K562 (cell line): ENCODE results near the gene GNAT1. TPM values are rescaled to one million over a fixed set of nuclear protein-coding genes. Genes with fewer than 3 reads are reported as not detected.

ENCODE experiments used
- ATAC-seq: fragments of 200-7000 bp; cut with Tn5 transposase; 3 replicates; pipeline ENCODE4 v1.9.1; 2020; ENCODE audit warnings: moderate library complexity
- BruUV-seq: library from RNA; stranded (reverse); fragments of 400-500 nt; replicated peaks from 2 replicates; lab custom pipeline; 2021; lab: Mats Ljungman, UMichigan
- CTCF ChIA-PET: fragments of 300-600 bp; formaldehyde crosslinking; extraction: SDS; loops from one replicate; lab custom pipeline; 2021; ENCODE audit warnings: low intra/inter-chr PET ratio; lab: Yijun Ruan, JAX
- POLR2A ChIA-PET: fragments of 300-600, 350-650 bp; sonication (Branson Sonifier 250); formaldehyde crosslinking; extraction: SDS; loops from one replicate; lab custom pipeline; 2021; ENCODE audit warnings: antibody characterized with exemption, inconsistent platforms; lab: Yijun Ruan, JAX
- DNase-seq, 4 experiments: peaks; one replicate each; pipeline versions ENCODE4 v3.0.0 to v3.0.0-alpha.2; 2011 to 2018; ENCODE audit warnings: low spot score in 3 of 4, mixed read lengths in 3 of 4; ENCODE audit errors: extremely low read depth in 1 of 4
- FAIRE-seq: peaks from 2 replicates; lab custom pipeline; 2011; peaks lifted over from hg19 to GRCh38; lab: Jason Lieb, UNC
- H2AFZ ChIP-seq: 2 replicates; pipeline ENCODE4 v1.6.0; 2011; ENCODE audit warnings: low read depth, low read length, control low read depth, inconsistent platforms
- H3K27ac ChIP-seq: fragments of 200-600 bp; 3 replicates; pipeline ENCODE4 v1.8.0; 2011; ENCODE audit warnings: low read depth, mild to moderate bottlenecking, control low read depth, inconsistent platforms, low read length, moderate library complexity, mixed read lengths; ENCODE audit errors: extremely low read depth
- H3K27me3 ChIP-seq, 2 experiments: fragments of 300-600 bp in 1 of 2; 2 replicates in 1 of 2; 3 replicates in 1 of 2; pipeline versions ENCODE4 v1.6.0 to v1.8.0; 2011; ENCODE audit warnings: inconsistent platforms in 2 of 2, low read length in 2 of 2, mild to moderate bottlenecking in 1 of 2, mixed read lengths in 1 of 2, moderate library complexity in 1 of 2; ENCODE audit not compliant: control insufficient read depth in 2 of 2, insufficient read depth in 2 of 2
- H3K36me3 ChIP-seq: fragments of 300-600 bp; 3 replicates; pipeline ENCODE4 v1.8.0; 2011; ENCODE audit warnings: mild to moderate bottlenecking, low read length, inconsistent platforms; ENCODE audit not compliant: control insufficient read depth, insufficient read depth
- H3K4me1 ChIP-seq, 2 experiments: fragments of 200-600 bp in 1 of 2; replicated peaks in 1 of 2; 2 replicates in 1 of 2; 3 replicates in 1 of 2; pipeline versions ENCODE4 v1.5.1 to v1.8.0; 2011; ENCODE audit warnings: inconsistent platforms in 2 of 2, low read length in 2 of 2, mild to moderate bottlenecking in 1 of 2, mixed read lengths in 1 of 2, moderate library complexity in 1 of 2; ENCODE audit not compliant: control insufficient read depth in 2 of 2, insufficient read depth in 2 of 2
- H3K4me2 ChIP-seq: 2 replicates; pipeline ENCODE4 v1.6.1; 2011; ENCODE audit warnings: low read length, control low read depth, inconsistent platforms, mixed read lengths; ENCODE audit not compliant: insufficient read depth
- H3K4me3 ChIP-seq: fragments of 200-600 bp; sonication (generic), shearing (Covaris generic); 2 replicates; pipeline ENCODE4 v1.5.1; 2016; ENCODE audit warnings: control low read depth, inconsistent platforms
- H3K79me2 ChIP-seq: fragments of 200-600 bp; 3 replicates; pipeline ENCODE4 v1.8.0; 2011; ENCODE audit warnings: low read length, inconsistent platforms; ENCODE audit not compliant: control insufficient read depth, insufficient read depth
- H3K9ac ChIP-seq, 2 experiments: 2 replicates each; pipeline versions ENCODE4 v1.6.0 to v1.6.1; 2011; ENCODE audit warnings: low read depth in 2 of 2, low read length in 2 of 2, control low read depth in 1 of 2, inconsistent platforms in 1 of 2, mild to moderate bottlenecking in 1 of 2, mixed read lengths in 1 of 2; ENCODE audit not compliant: insufficient read depth in 1 of 2
- H3K9me1 ChIP-seq: one replicate; pipeline ENCODE4 v1.6.0; 2011; ENCODE audit warnings: inconsistent platforms, mild to moderate bottlenecking, low read length, moderate library complexity; ENCODE audit not compliant: control insufficient read depth, insufficient read depth
- H3K9me3 ChIP-seq: replicated peaks from 2 replicates; pipeline ENCODE4 v1.5.1; 2011; ENCODE audit warnings: low read depth, low read length, inconsistent platforms; ENCODE audit not compliant: control insufficient read depth, insufficient read depth
- H4K20me1 ChIP-seq: replicated peaks from 2 replicates; pipeline ENCODE4 v1.6.1; 2011; ENCODE audit warnings: low read length, inconsistent platforms, mixed read lengths; ENCODE audit not compliant: control insufficient read depth, insufficient read depth
- RBM25 ChIP-seq: fragments of 200-400 bp; formaldehyde crosslinking; IDR thresholded peaks from 2 replicates; pipeline ENCODE4 v1.6.1; 2018; ENCODE audit warnings: low read length, low read depth, moderate library complexity; ENCODE audit not compliant: severe bottlenecking
- SMARCE1 ChIP-seq: fragments of 450-650 bp; IDR thresholded peaks from 2 replicates; pipeline ENCODE4 v1.7.1; 2016; ENCODE audit warnings: mild to moderate bottlenecking
- WGBS: fragments of 100-300 bp; shearing (Covaris generic); methylation state at CpG from one replicate; pipeline ENCODE4 v1.1.6; 2016; ENCODE audit warnings: low coverage, mixed read lengths; ENCODE audit not compliant: insufficient coverage; ENCODE audit errors: missing lambda C conversion rate; 5-methylcytosine and 5-hydroxymethylcytosine counted together
- in situ Hi-C: fragments of 300-500 bp; cut with MboI; formaldehyde crosslinking; loops from 4 replicates; pipeline ENCODE4 v1.15.0; 2018; ENCODE audit warnings: inconsistent platforms, mixed read lengths
- intact Hi-C: fragments of 100-400 bp; cut with micrococcal nuclease; formaldehyde crosslinking; loops from 2 replicates; pipeline ENCODE4 v1.14.2; 2022
- polyA plus RNA-seq, 8 experiments: library from polyadenylated mRNA; depleted of rRNA in 4 of 8; stranded (reverse) in 5 of 8; unstranded in 3 of 8; fragments of >200 nt; fragmentation: Nextera tagmentation in 2 of 8; fragmentation: Illumina TruSeq in 1 of 8; extraction: Ambion mirVana in 2 of 8; extraction: Trizol in 1 of 8; gene quantifications; 2 replicates each; pipeline versions ENCODE4 v1.2.1 to v1.2.3, GENCODE V29; 2011 to 2014; ENCODE audit warnings: inconsistent platforms in 1 of 8, missing spikeins in 1 of 8
- total RNA-seq, 7 experiments: library from RNA; depleted of rRNA in 6 of 7; stranded (reverse); fragments of >200 nt in 6 of 7; fragmentation: Illumina TruSeq in 2 of 7; extraction: Trizol in 2 of 7; gene quantifications; 2 replicates each; pipeline versions ENCODE4 v1.2.1 to v1.2.3, GENCODE V29; 2011 to 2021; ENCODE audit warnings: low replicate concordance in 1 of 7
- TF ChIP-seq, protein P1 (sequence below): fragments of 450-650 bp; IDR thresholded peaks from 2 replicates; pipeline ENCODE4 v1.6.1; 2016
- TF ChIP-seq, protein P2 (sequence below): fragments of 250-450 bp; sonication (Bioruptor Pico); IDR thresholded peaks from 2 replicates; pipeline ENCODE4 v1.4.0; 2020; ENCODE audit warnings: mild to moderate bottlenecking

The GNAT1 gene
- total and polyA plus RNA-seq, 9 of the 15 experiments (the other 6 are each of a cell fraction or from before 2014, with no cell fraction given): not detected

DNA sequence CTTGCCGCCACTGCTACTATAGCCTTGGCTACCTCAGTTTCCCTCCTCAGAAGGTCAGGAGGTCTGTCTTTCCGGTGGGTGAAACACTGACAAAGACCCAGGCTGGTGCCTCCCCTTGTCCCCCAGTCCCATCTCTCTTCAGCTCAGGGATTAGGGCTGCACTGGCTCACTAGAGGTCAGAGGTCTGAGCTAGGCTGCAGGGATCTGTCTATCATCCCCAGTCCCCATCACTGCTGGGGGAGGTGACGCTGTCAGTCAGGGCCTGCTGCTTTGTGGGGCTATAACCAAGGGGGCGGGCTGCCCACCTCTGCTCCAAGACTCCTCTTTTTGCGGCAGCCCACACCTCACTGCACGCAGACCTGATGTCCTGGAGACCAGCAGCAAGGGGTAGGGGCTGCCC lies 22.6 kb upstream of the GNAT1 start:
- Histone ChIP-seq H3K9ac (peak overlapping the region in 1 of 2 experiments; percentile 9; a peak in 1 of 4 replicates), H3K9me3 (no peaks in the 10 kb centered on the region), H3K27ac (no peak overlapping the region), H3K9me1 (no peaks in the 10 kb centered on the region), H4K20me1 (no peaks in the 10 kb centered on the region), H3K4me2 (no peak overlapping the region), H3K79me2 (no peaks in the 10 kb centered on the region), H2AFZ (no peak overlapping the region), H3K27me3 (no peaks in the 10 kb centered on the region), H3K36me3 (no peaks in the 10 kb centered on the region), H3K4me3 (no peak overlapping the region), H3K4me1 (peaks cover 0 to 36% of the 10 kb centered on the region in 2 experiments; a peak in 3 of 5 replicates)
- DNase-seq (no peak), FAIRE-seq (no peak), ATAC-seq (no peak)
- in situ Hi-C loops (no loop called here), intact Hi-C loops (no loop called here)
- ChIA-PET CTCF (no interaction called here), POLR2A (no interaction called here)
- TF ChIP-seq SMARCE1: no peak
- TF ChIP-seq, protein P1, sequence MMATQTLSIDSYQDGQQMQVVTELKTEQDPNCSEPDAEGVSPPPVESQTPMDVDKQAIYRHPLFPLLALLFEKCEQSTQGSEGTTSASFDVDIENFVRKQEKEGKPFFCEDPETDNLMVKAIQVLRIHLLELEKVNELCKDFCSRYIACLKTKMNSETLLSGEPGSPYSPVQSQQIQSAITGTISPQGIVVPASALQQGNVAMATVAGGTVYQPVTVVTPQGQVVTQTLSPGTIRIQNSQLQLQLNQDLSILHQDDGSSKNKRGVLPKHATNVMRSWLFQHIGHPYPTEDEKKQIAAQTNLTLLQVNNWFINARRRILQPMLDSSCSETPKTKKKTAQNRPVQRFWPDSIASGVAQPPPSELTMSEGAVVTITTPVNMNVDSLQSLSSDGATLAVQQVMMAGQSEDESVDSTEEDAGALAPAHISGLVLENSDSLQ: peak; percentile 63; the same call in 1 of the 2 replicates
- no TSS peak for BruUV-seq
- WGBS: 70% methylated on average over 2 of the region's 6 CpGs

DNA sequence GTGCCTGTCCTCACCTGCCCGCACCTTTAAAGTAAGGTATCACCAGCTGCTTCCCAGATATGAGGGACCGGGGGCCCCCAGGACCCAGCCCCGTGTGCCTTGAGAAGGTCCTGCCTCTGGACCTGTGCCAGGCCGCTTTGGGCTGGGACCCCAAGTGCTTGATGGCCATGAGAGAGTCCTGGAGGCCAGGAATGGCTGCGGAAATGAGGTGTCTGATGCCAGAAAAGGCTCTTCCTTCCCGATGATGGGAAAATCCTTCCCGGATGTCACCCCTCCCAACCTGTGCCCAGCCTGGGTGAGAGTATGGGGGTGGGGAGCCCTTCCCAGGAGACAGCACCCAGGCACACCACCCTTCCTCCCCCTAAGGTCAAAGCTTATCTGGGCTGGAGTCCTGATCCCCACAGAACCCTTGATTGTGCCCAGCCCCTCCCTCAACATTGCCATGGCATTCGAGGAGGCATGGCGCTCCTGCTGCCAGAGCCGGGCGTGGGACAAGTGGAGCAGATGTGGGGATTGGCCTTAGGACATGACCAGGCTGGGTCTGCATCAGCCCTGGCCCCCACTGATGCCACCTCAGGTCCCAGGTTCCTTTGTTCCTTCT lies 22.1 kb upstream of the GNAT1 start:
- TF ChIP-seq, protein P2, sequence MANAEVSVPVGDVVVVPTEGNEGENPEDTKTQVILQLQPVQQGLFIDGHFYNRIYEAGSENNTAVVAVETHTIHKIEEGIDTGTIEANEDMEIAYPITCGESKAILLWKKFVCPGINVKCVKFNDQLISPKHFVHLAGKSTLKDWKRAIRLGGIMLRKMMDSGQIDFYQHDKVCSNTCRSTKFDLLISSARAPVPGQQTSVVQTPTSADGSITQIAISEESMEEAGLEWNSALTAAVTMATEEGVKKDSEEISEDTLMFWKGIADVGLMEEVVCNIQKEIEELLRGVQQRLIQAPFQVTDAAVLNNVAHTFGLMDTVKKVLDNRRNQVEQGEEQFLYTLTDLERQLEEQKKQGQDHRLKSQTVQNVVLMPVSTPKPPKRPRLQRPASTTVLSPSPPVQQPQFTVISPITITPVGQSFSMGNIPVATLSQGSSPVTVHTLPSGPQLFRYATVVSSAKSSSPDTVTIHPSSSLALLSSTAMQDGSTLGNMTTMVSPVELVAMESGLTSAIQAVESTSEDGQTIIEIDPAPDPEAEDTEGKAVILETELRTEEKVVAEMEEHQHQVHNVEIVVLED (CRISPR knock-in tag): no peak
- no peak for TF ChIP-seq RBM25
- TF ChIP-seq, all 486 proteins: peak for 0
- ATAC-seq (no peak), DNase-seq (no peak), FAIRE-seq (no peak)
- Histone ChIP-seq H3K27me3 (no peaks in the 10 kb centered on the region), H3K4me1 (peaks cover 0 to 38% of the 10 kb centered on the region in 2 experiments; a peak in 3 of 5 replicates), H2AFZ (no peak overlapping the region), H3K4me2 (no peak overlapping the region), H3K36me3 (no peaks in the 10 kb centered on the region), H4K20me1 (no peaks in the 10 kb centered on the region), H3K9me1 (no peaks in the 10 kb centered on the region), H3K27ac (no peak overlapping the region), H3K79me2 (no peaks in the 10 kb centered on the region), H3K4me3 (no peak overlapping the region), H3K9ac (no peak overlapping the region; a peak in 1 of 4 replicates), H3K9me3 (no peaks in the 10 kb centered on the region)
- in situ Hi-C loops: no loop called here
- 40% methylated on average over 3 of the region's 11 CpGs for WGBS
- intact Hi-C loops: no loop called here
- ChIA-PET POLR2A (interaction anchor here (0.9 kb wide), 1 partner anchor 19 kb away, joined by 3 read pairs; no protein-coding TSS in a partner anchor), CTCF (no interaction called here)
- no TSS peak for BruUV-seq
